DND-41 (cell line): Measurements from ENCODE around the gene GGNBP2.

Experiments used
- ATAC-seq: fragments of 200-7000 bp; cut with Tn5 transposase; 3 replicates; pipeline ENCODE4 v1.9.1; 2021; ENCODE audit warnings: low read depth; ENCODE audit not compliant: insufficient read depth
- DNase-seq: peaks from one replicate; pipeline ENCODE4 v3.0.0-alpha.2; 2020
- H2AFZ ChIP-seq: 2 replicates; pipeline ENCODE4 v1.6.0; 2012; ENCODE audit warnings: low read depth, low read length
- H3K27ac ChIP-seq: 2 replicates; pipeline ENCODE4 v1.5.1; 2012; ENCODE audit warnings: low read length, inconsistent platforms
- H3K27me3 ChIP-seq: fragments of 200-600 bp; sonication (generic); 2 replicates; pipeline ENCODE4 v1.6.0; 2012; ENCODE audit warnings: low read length, mild to moderate bottlenecking, inconsistent platforms; ENCODE audit not compliant: insufficient read depth, poor library complexity
- H3K36me3 ChIP-seq: 2 replicates; pipeline ENCODE4 v1.5.1; 2012; ENCODE audit warnings: low read length, inconsistent platforms; ENCODE audit not compliant: insufficient read depth
- H3K4me1 ChIP-seq: 2 replicates; pipeline ENCODE4 v1.5.1; 2012; ENCODE audit warnings: mild to moderate bottlenecking, low read length; ENCODE audit not compliant: insufficient read depth
- H3K4me2 ChIP-seq: 2 replicates; pipeline ENCODE4 v1.6.0; 2012; ENCODE audit warnings: mild to moderate bottlenecking, moderate library complexity, low read length, inconsistent platforms; ENCODE audit not compliant: insufficient read depth
- H3K4me3 ChIP-seq, 2 experiments: fragments of 200-600 bp in 1 of 2; shearing (Covaris generic) in 1 of 2; 2 replicates each; pipeline ENCODE4 v1.5.1; 2012 to 2016; ENCODE audit warnings: inconsistent platforms in 2 of 2, low read length in 2 of 2, mild to moderate bottlenecking in 2 of 2, low read depth in 1 of 2, moderate library complexity in 1 of 2
- H3K79me2 ChIP-seq: 2 replicates; pipeline ENCODE4 v1.6.0; 2012; ENCODE audit warnings: low read length, inconsistent platforms; ENCODE audit not compliant: insufficient read depth
- H3K9ac ChIP-seq: 2 replicates; pipeline ENCODE4 v1.6.0; 2012; ENCODE audit warnings: low read depth, mild to moderate bottlenecking, inconsistent platforms, low read length, moderate library complexity
- H3K9me3 ChIP-seq: 2 replicates; pipeline ENCODE4 v1.5.1; 2012; ENCODE audit warnings: low read length, moderate library complexity, mild to moderate bottlenecking, inconsistent platforms; ENCODE audit not compliant: insufficient read depth, severe bottlenecking
- H4K20me1 ChIP-seq: 2 replicates; pipeline ENCODE4 v1.6.0; 2012; ENCODE audit warnings: low read length; ENCODE audit not compliant: insufficient read depth
- EZH2 ChIP-seq: IDR thresholded peaks from 3 replicates; pipeline ENCODE4 v1.6.1; 2012; ENCODE audit warnings: borderline replicate concordance, low read depth, mild to moderate bottlenecking, moderate library complexity, low read length, inconsistent platforms; ENCODE audit not compliant: severe bottlenecking
- TF ChIP-seq, protein P1 (sequence below): IDR thresholded peaks from 2 replicates; pipeline ENCODE4 v1.5.1; 2012; ENCODE audit warnings: borderline replicate concordance, low read length, moderate library complexity, mild to moderate bottlenecking; ENCODE audit not compliant: poor library complexity, severe bottlenecking; ENCODE audit errors: extremely low read depth

Gene GGNBP2

GRCh38 chr17:36616061-36617029 lies 71.6 kb downstream of the GGNBP2 start:
- Histone ChIP-seq H3K36me3 (no peaks in the 10 kb centered on the region), H3K27me3 (no peaks in the 10 kb centered on the region), H3K4me3 (no peak overlapping the region), H3K79me2 (no peaks in the 10 kb centered on the region), H2AFZ (no peak overlapping the region), H3K27ac (no peak overlapping the region), H3K9me3 (no peaks in the 10 kb centered on the region), H3K4me2 (no peak overlapping the region), H4K20me1 (peaks cover 3% of the 10 kb centered on the region), H3K9ac (no peak overlapping the region), H3K4me1 (no peaks in the 10 kb centered on the region)
- DNase-seq (no peak), ATAC-seq (no peak)
- TF ChIP-seq, protein P1, sequence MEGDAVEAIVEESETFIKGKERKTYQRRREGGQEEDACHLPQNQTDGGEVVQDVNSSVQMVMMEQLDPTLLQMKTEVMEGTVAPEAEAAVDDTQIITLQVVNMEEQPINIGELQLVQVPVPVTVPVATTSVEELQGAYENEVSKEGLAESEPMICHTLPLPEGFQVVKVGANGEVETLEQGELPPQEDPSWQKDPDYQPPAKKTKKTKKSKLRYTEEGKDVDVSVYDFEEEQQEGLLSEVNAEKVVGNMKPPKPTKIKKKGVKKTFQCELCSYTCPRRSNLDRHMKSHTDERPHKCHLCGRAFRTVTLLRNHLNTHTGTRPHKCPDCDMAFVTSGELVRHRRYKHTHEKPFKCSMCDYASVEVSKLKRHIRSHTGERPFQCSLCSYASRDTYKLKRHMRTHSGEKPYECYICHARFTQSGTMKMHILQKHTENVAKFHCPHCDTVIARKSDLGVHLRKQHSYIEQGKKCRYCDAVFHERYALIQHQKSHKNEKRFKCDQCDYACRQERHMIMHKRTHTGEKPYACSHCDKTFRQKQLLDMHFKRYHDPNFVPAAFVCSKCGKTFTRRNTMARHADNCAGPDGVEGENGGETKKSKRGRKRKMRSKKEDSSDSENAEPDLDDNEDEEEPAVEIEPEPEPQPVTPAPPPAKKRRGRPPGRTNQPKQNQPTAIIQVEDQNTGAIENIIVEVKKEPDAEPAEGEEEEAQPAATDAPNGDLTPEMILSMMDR: no peak
- no peak for TF ChIP-seq EZH2

DNA sequence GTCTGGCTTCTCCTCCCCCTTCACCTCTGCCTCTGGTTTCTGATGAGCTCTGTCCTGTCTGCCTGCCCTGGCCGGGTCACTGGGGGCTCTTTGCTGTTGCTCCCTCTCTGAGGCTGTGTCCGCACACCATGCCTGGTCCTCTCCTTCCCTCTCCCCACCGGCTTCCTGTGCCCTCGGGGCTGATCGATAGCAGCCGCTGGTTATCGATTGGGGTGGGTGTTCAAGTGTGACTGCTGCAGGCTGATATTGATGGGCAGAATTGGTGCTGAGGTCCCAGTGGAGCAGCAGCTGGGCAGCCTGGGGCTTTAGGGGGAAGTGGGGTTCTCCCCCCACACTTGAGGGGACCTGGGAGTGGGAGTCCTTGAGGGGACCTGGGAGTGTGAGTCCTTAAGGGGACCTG lies 73.1 kb downstream of the GGNBP2 start:
- DNase-seq (no peak), ATAC-seq (no peak)

DNA sequence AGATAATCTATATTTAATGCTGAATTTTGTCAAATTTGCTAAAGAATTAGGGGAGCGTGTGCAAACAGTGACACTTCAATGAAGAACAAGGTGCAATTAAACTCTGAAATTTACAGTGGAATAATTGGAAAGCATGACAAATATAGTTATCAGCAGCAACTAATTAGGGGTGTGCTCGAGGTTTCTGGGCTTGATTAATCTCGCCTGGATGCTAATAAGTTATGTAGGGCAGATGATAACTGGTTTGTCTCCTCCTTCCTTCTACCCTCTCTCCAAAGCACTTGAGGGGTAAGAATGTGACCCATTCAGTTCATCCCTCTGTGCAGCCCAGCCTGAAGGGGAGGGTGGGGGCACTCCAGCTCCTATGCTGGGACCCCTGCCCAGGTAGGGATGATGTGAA lies 78.6 kb downstream of the GGNBP2 start:
- no peak for DNase-seq
- no peaks in the 10 kb centered on the region for H3K27me3 ChIP-seq
- no peak overlapping the region for H3K9ac ChIP-seq
- no peaks in the 10 kb centered on the region for H3K79me2 ChIP-seq
- no peaks in the 10 kb centered on the region for H3K9me3 ChIP-seq
- H2AFZ ChIP-seq: no peak overlapping the region
- no peak overlapping the region for H3K4me3 ChIP-seq
- H3K4me2 ChIP-seq: no peak overlapping the region
- H3K4me1 ChIP-seq: no peaks in the 10 kb centered on the region
- no peak overlapping the region for H3K27ac ChIP-seq
- ATAC-seq: no peak
- no peak for TF ChIP-seq EZH2
- TF ChIP-seq, protein P1: no peak
- H4K20me1 ChIP-seq: no peaks in the 10 kb centered on the region
- H3K36me3 ChIP-seq: no peaks in the 10 kb centered on the region

More for the DNA sequence above, 73.1 kb downstream of the GGNBP2 start:
- H3K4me3 ChIP-seq: no peak overlapping the region
- H3K4me1 ChIP-seq: no peaks in the 10 kb centered on the region
- H4K20me1 ChIP-seq: no peaks in the 10 kb centered on the region; the same call in 1 of the 2 replicates
- H3K27me3 ChIP-seq: no peaks in the 10 kb centered on the region
- TF ChIP-seq, protein P1: no peak
- H3K79me2 ChIP-seq: no peaks in the 10 kb centered on the region
- no peaks in the 10 kb centered on the region for H3K9me3 ChIP-seq
- H3K27ac ChIP-seq: no peak overlapping the region
- H2AFZ ChIP-seq: no peak overlapping the region
- H3K9ac ChIP-seq: no peak overlapping the region
- no peaks in the 10 kb centered on the region for H3K36me3 ChIP-seq
- H3K4me2 ChIP-seq: no peak overlapping the region
